ENCODE measurements around the gene CRY2. TPM values are rescaled to one million over a fixed set of nuclear protein-coding genes. Genes with fewer than 3 reads are reported as not detected.
A peak's percentile ranks its signal among the peaks of the same experiment; 100 is the strongest.

Gene CRY2
- total and polyA plus RNA-seq, 10 of the 15 experiments (the other 5 are each of a cell fraction or from before 2014, with no cell fraction given): 1.2 to 14.7 (median 8.1) TPM

GRCh38 chr11:45897556-45897955, 50.3 kb downstream of the CRY2 start:
- SMC1A ChIA-PET (ENCODE audit: uncharacterized antibody, unreplicated experiment): no interaction called here
- intact Hi-C loops (cut with micrococcal nuclease; ENCODE audit: unreplicated experiment): no loop called here
- TF ChIP-seq NRF1 (conservative IDR thresholded peaks at IDR 0.05; ENCODE audit: low read depth, low read length) (no peak), ZZZ3 (IDR thresholded peaks at IDR 0.05; ENCODE audit: control insufficient read depth, insufficient read length, low read depth) (no peak), CTCF (IDR thresholded peaks at IDR 0.05 in 2 of 3, conservative IDR thresholded peaks at IDR 0.05 in 1 of 3; ENCODE audit: control insufficient read depth in 2 of 3, extremely low read depth in 1 of 3, insufficient read depth in 1 of 3, low read depth in 3 of 3, low read length in 3 of 3) (0 out of 6 replicates have a peak, but pooled peaks of 1 of the 3 experiments have one; percentile 0)
- Histone ChIP-seq H3K4me2 (ENCODE audit: control insufficient read depth, insufficient read depth) (no peak overlapping the region), H3K27me3 (replicated peaks in 1 of 2; ENCODE audit: control insufficient read depth in 2 of 2, insufficient read depth in 2 of 2, low read length in 1 of 2) (peaks cover 3 to 10% of the 10 kb centered on the region in 2 experiments; a peak in 3 of 4 replicates), H3K79me2 (ENCODE audit: control insufficient read depth, insufficient read depth, low read length) (no peaks in the 10 kb centered on the region), H2AFZ (ENCODE audit: control insufficient read depth, low read depth, low read length) (no peak overlapping the region), H3K36me3 (ENCODE audit: control insufficient read depth in 2 of 2, insufficient read depth in 2 of 2, low read length in 1 of 2) (no peaks in the 10 kb centered on the region), H3K4me3 (no peak overlapping the region), H4K20me1 (ENCODE audit: control insufficient read depth, insufficient read depth) (no peaks in the 10 kb centered on the region; the same call in 1 of the 2 replicates), H3K9me3 (replicated peaks; ENCODE audit: control insufficient read depth, insufficient read depth, low read length) (no peaks in the 10 kb centered on the region), H3K27ac (ENCODE audit: control insufficient read depth, insufficient read depth) (no peak overlapping the region), H3K9ac (ENCODE audit: control insufficient read depth, insufficient read depth, low read length) (no peak overlapping the region), H3K4me1 (ENCODE audit: control insufficient read depth, insufficient read depth, low read length) (no peaks in the 10 kb centered on the region)
- BruUV-seq (replicated peaks): no TSS peak
- POLR2A ChIA-PET: interaction anchor here (1.0 kb wide), 1 partner anchor 16 kb away, joined by 3 read pairs; no protein-coding TSS in a partner anchor
- WGBS (ENCODE audit: insufficient coverage, insufficient replicate concordance, low lambda C conversion rate, missing lambda C conversion rate): 17% methylated on average over 6 of the region's 6 CpGs
- FAIRE-seq (no peak), DNase-seq (ENCODE audit: low read depth, low spot score) (no peak), ATAC-seq (no peak)
- CTCF ChIA-PET: interaction anchor here (1.3 to 1.5 kb wide), 2 partner anchors 109 to 126 kb away, joined by 3 read pairs; no protein-coding TSS in a partner anchor
- in situ Hi-C loops (cut with MboI): no loop called here
- RAD21 ChIA-PET (ENCODE audit: unreplicated experiment): interaction anchor here (1.0 to 2.0 kb wide), 2 partner anchors 20 to 109 kb away, joined by 3 to 5 read pairs; partner anchors contain the start of gene PEX16

GRCh38 chr11:45899086-45899447, 51.8 kb downstream of the CRY2 start:
- ChIA-PET RAD21 (ENCODE audit: unreplicated experiment) (interaction anchor here (2.0 kb wide), 1 partner anchor 19 kb away, joined by 5 read pairs; the partner anchor contains the start of gene PEX16), SMC1A (ENCODE audit: uncharacterized antibody, unreplicated experiment) (interaction anchor here (1.3 kb wide), 1 partner anchor 9 kb away, joined by 3 read pairs; no protein-coding TSS in a partner anchor), POLR2A (interaction anchor here (0.5 kb wide), 1 partner anchor 37 kb away, joined by 5 read pairs; no protein-coding TSS in a partner anchor), CTCF (interaction anchor here (1.2 kb wide), 1 partner anchor 53 kb away, joined by 4 read pairs; no protein-coding TSS in a partner anchor)
- intact Hi-C loops (cut with micrococcal nuclease; ENCODE audit: unreplicated experiment) (no loop called here), in situ Hi-C loops (cut with MboI) (no loop called here)
- H3K9ac ChIP-seq (ENCODE audit: control insufficient read depth, insufficient read depth, low read length): no peak overlapping the region
- H2AFZ ChIP-seq (ENCODE audit: control insufficient read depth, low read depth, low read length): no peak overlapping the region
- peaks cover 3 to 10% of the 10 kb centered on the region in 2 experiments; a peak in 3 of 4 replicates for H3K27me3 ChIP-seq (replicated peaks in 1 of 2; ENCODE audit: control insufficient read depth in 2 of 2, insufficient read depth in 2 of 2, low read length in 1 of 2)
- no peaks in the 10 kb centered on the region; the same call in 1 of the 2 replicates for H4K20me1 ChIP-seq (ENCODE audit: control insufficient read depth, insufficient read depth)
- no peaks in the 10 kb centered on the region for H3K79me2 ChIP-seq (ENCODE audit: control insufficient read depth, insufficient read depth, low read length)
- DNase-seq (ENCODE audit: low read depth, low spot score) (no peak), ATAC-seq (no peak), FAIRE-seq (no peak)
- WGBS (ENCODE audit: insufficient coverage, insufficient replicate concordance, low lambda C conversion rate, missing lambda C conversion rate): 0% methylated on average over 3 of the region's 3 CpGs
- H3K4me3 ChIP-seq: no peak overlapping the region
- H3K27ac ChIP-seq (ENCODE audit: control insufficient read depth, insufficient read depth): no peak overlapping the region
- no TSS peak for BruUV-seq (replicated peaks)
- H3K4me1 ChIP-seq (ENCODE audit: control insufficient read depth, insufficient read depth, low read length): no peaks in the 10 kb centered on the region
- H3K9me3 ChIP-seq (replicated peaks; ENCODE audit: control insufficient read depth, insufficient read depth, low read length): no peaks in the 10 kb centered on the region
- no peaks in the 10 kb centered on the region for H3K36me3 ChIP-seq (ENCODE audit: control insufficient read depth in 2 of 2, insufficient read depth in 2 of 2, low read length in 1 of 2)
- H3K4me2 ChIP-seq (ENCODE audit: control insufficient read depth, insufficient read depth): no peak overlapping the region
- TF ChIP-seq ZNF622 (IDR thresholded peaks at IDR 0.05) (no peak), MLLT1 (IDR thresholded peaks at IDR 0.05) (no peak), BCLAF1 (IDR thresholded peaks at IDR 0.05) (no peak), PBX3 (IDR thresholded peaks at IDR 0.05; ENCODE audit: insufficient replicate concordance, low read depth, low read length) (no peak)

Measured in GM12878 (cell line).